Stimulated activated CD8-positive, alpha-beta memory T cell treated with anti-CD3 and anti-CD28 coated beads, Interleukin-12 subunit alpha, Interleukin-12 subunit beta, amount 100 ng/mL, for 4 hours (primary cell): ENCODE measurements around the gene ABHD17B.
"Not testable (repeated sequence)": the region's sequence is repeated elsewhere in the genome, so short reads cannot be mapped to it uniquely, and the experiment has no call there.

Source experiments
- DNase-seq: peaks from one replicate; pipeline ENCODE4 v3.0.0-alpha.2; 2020; ENCODE audit warnings: low read depth

The ABHD17B gene

DNA sequence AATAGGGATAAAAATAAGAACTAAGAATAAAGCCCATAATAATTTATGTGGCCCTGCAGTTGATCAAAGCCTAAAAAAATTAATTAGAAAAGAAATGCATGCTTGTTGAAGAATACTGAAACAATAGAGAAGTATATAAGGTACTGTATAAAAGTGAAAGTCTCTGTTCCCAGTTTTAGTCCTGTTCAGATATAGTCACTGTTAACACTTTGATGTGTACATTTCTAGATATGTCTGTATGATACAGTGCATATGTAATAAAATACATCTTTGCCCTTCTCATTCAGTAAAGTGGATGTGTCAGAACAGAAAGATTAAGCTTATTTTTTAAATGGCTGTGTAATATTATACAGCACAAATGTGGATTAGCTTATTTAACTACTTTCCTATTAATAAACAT lies 4.5 kb upstream of the ABHD17B start:
- no peak for DNase-seq

DNA sequence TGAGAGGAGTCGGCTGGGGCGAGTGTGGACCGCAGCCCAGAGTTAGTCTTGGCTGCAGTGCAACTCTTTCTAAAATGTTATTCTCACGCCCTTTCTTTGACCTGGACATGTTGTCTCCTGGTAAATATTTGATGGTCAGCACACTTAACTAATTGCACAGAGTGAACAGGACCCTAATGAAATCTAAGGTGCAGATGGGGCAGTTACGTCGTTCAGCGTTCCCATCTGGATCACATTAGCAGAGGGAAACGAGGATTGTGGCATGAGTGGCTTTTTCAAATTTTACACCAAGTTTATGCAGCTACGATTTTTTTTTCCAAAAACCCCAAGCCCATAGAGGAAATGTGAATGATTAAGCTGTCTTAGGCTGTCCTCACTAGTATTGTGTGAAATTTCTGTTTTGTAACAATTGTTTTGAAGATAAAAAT lies 929 bp upstream of the ABHD17B start:
- DNase-seq: no peak

- DNase-seq: no peak
Observed at GRCh38 chr9:71910650-71911060, 338 bp downstream of the ABHD17B start.

DNA sequence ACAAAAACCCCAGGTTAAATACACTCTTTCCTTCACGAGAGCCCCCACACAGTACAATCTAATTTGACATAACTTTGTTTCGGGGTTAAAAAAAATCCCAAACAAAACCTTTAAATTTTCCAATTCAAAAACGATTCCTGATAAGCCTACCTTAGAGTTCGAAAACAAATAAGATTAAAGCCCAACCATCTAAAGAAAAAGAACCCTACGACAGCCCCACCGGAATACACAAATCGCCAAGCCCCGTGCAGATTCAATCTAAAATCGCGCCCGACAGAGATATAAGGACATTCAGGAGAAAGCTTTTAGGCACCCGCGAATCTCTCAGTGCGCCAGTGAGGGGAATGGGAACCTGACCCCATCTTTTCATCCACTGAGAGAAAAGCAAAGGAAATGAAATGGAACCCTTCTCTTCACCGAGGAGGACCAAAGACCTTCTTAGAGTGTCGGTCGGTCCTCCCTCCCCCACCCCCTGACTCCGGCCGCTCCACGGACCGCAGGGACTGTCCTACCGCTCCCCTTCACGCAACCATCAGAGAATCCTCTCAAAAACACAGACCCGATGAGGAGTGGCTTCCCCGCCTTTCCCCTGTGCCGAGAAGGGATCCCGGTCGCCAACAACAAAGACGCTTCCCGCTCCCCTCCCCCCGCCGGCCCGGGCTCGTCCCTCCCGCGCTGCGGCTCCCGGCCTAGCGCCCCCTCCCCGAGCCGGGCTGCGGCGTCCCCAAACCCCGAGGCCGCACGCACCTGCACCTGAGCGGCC lies 925 bp downstream of the ABHD17B start:
- peak; percentile 18 for DNase-seq

DNA sequence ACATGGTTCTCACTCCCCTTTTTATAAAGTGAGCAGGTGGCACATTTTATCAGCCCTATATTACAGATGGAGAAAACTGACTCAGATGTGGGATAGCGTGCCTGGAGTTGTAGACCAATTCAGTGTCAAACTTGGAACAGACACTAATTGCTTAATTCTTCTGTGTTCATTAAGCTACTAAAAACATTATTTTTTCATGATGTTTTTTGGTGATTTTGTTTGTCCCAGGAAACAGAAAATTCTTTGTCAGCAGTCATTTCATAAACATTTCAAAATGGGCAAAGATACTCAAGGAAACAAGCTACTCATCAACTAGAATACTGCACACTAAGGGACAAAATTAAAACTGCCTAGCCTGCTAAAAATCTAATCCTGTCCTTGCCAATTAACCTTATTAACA lies 2.2 kb downstream of the ABHD17B start:
- no peak for DNase-seq

- no peak for DNase-seq
Observed at GRCh38 chr9:71904076-71904475, 6.9 kb downstream of the ABHD17B start.

DNA sequence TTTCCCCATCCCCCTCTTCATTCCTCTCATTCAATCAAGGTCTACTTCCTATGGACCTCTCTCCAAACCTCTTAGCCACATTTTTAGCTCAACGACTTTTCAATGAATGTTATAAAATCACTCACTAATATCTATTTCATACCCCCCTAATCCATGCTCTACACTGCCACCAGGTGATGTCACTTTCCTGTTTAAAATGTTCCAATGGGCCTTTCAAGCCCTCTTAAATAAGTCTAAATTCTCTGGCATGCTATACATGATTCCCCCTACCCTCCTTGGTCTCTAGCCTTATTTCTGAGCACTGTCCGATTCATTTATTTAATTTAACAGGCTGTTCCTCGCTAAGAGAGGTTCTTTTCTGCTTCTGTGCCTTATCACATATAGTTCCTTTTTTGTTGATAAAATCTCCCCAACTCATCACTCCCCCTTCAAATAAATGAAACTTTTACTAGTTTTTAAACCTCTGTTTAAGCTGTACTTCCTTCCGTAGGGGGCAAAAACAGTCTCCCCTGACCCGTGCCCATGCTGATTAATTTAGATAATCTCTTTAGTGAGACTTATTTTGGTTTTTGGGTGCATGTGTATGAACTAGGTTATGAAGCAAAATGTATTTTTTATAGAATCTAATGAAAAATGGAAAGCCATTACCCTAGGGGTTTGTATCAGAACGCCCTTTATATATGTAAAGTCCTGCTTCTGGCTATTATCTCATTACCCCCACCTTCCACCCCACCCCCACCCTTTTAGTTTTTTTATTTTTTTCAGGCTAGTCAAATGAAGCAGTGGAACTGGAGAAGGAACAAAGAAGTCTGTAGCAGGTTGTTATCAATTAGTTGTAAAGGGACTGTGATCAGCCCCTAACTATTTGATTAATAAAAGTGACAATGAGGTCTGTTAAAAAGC lies 9.0 kb downstream of the ABHD17B start:
- no peak for DNase-seq

- not testable (repeated sequence) for DNase-seq
Observed at GRCh38 chr9:71898756-71899155, 12.2 kb downstream of the ABHD17B start.

- no peak for DNase-seq
Observed at GRCh38 chr9:71897577-71897976, 13.4 kb downstream of the ABHD17B start.

DNA sequence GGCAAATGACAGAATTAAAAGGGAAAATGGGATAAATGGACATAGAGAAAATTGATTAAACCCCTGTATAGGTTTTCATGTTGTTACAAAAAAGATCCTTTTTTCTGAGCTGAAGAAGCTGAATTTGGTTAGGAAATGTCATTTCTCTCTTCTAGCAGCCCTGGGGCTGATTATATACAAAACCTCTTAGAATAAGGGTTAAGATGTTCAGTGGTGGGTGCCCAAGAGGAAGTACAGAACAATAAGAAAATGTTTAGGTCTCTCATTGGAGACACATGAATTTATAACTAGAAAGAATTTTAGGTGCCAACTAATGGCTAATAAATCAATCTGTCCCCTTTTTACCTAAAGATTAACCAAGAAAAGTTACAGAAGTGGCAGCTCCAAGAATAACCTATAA lies 14.2 kb downstream of the ABHD17B start:
- no peak for DNase-seq

DNA sequence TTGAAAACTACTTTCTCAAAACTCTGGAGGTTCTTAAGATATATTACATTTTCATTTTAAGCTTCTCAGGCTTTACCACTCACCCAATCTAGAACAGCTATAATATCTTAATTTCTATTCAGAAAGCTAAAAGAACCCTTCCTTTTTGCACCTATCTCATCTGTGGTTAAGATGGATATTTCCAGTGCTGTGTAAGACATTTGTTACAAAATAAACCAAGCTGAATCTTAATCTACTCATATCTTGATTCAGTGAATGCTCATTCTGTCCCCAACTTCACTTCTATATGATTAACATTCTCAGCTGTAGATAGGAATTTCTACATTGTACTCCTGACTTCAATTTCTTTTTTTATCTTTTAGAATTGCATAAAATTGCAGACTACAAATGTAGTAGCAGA lies 15.0 kb downstream of the ABHD17B start:
- no peak for DNase-seq

DNA sequence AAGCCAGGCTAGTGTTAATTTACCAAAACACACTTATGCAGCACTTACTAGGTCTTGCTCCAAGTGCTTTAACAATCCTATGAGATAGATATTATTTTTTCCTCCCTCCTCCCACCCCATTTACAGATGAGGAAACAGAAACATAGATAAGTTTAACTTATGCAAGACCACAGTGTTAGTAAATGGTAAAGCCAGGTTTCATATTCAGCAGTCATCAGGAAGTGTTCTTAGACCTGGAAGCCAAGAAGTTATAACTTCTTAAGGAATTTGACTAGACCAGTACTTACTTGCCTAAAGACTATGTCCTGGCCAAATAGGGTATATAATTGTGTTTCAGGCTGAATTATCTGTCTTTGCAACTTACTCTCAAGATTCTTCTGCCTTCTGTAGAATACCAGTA lies 15.9 kb downstream of the ABHD17B start:
- DNase-seq: no peak

- DNase-seq: no peak
Observed at GRCh38 chr9:71891557-71892189, 19.3 kb downstream of the ABHD17B start.

DNA sequence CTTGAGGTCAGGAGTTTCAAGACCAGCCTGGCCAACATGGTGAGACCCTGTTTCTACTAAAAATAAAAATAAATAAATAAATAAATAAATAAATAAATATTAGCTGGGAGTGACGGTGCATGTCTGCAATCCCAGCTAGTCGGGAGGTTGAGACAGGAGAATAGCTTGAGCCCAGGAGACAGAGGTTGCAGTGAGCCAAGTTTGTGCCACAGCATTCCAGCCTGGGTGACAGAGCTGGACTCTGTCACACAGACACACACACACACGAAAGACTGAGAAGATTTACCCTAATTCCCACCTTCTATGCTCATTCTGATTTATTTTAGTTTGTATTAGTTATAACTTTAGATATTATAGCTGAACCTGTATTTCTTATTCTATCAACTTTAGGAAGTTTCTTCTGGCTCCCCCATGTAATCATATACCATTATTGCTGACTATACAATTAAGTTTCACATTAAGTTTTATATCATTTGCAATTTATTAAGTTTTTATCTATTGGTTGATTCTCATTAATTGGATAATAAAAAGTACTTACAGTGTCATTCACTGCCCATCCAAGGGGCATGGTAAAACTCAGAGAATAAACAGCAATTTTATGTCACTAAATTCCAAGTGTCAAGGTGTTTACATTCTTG lies 20.8 kb downstream of the ABHD17B start:
- DNase-seq: no peak

- no peak for DNase-seq
Observed at GRCh38 chr9:71887362-71887761, 23.6 kb downstream of the ABHD17B start.

GRCh38 chr9:71886541-71886940 lies 24.5 kb downstream of the ABHD17B start:
- DNase-seq: no peak

- no peak for DNase-seq
Observed at GRCh38 chr9:71886015-71886414, 25.0 kb downstream of the ABHD17B start.

DNA sequence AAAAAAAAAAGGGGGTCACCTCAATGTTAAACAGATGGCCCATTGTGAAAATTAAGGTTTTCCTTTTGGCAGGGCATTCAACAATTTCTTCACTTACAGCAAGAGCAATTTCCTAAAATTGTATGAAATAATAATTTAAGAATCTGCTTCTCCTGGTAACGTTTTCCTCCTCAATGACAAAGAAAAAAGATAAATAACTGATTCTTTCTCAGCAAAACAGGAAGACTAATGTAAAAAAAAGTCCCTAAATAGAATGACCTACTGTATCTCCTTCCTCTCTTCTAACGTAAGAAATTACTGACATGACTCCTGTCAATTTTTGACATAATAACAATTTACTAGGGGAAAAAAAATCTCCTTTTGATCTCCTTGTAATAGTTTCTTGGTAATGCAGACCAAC lies 25.5 kb downstream of the ABHD17B start:
- no peak for DNase-seq

GRCh38 chr9:71884005-71884404 lies 27.0 kb downstream of the ABHD17B start:
- no peak for DNase-seq

DNA sequence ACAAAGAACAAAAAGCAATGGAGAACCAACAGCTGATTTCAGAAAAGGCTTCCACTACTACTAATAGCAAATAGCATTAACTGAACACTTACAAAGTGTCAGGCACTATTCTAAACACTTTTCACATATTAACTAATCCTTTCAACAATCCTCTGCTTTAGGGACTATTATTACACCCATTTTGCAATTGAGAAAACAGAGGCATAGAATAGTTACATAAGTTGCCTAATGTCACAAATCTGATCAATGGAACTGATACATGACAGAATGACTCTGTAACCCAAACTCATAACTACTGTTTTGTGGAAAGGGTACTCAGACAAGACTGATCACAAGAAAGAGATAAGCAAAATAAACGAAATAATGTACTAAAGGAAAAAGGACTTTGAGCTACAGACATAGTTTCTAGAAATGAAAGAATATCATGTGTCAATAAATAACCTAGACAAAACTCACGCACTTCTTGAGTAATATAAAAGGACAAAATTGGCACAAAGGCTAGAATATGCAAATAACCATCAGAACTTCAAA lies 31.3 kb downstream of the ABHD17B start:
- no peak for DNase-seq

- no peak for DNase-seq
Observed at GRCh38 chr9:71878327-71879274, 32.4 kb downstream of the ABHD17B start.
